ENCODE measurements around the gene TMA7B. TPM values are rescaled to one million over a fixed set of nuclear protein-coding genes. Genes with fewer than 3 reads are reported as not detected.
"Not testable (repeated sequence)": the region's sequence is repeated elsewhere in the genome, so short reads cannot be mapped to it uniquely, and the experiment has no call there.

TMA7B gene
- total and polyA plus RNA-seq, 2 experiments from 2014 or later: not detected

DNA sequence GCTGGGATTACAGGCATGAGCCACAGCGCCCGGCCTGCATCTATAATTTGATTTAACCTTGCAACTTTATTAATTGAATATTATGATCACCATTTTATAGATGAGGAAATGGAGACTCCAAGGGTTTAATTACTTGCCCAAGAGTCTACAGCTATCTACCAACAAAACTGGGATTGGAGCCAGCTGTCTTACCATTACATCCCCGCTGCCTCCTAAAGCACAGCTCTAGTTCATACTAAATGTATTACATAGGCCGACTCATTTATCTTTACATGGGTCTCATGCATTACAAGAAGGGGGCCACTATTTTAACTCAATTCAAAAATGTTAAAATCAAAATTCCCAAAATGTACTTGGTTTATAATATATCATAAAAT lies 14.1 kb upstream of the TMA7B start:
- Histone ChIP-seq H3K9me2 (ENCODE audit: insufficient read depth) (no peaks in the 10 kb centered on the region), H3K27ac (no peak overlapping the region), H3K4me1 (ENCODE audit: insufficient read depth) (no peaks in the 10 kb centered on the region), H3K9ac (no peak overlapping the region), H2AFZ (no peak overlapping the region), H3K9me3 (ENCODE audit: low read depth) (no peaks in the 10 kb centered on the region), H4K20me1 (ENCODE audit: insufficient read depth) (no peaks in the 10 kb centered on the region), H3K79me2 (ENCODE audit: insufficient read depth) (no peaks in the 10 kb centered on the region), H3K4me3 (no peak overlapping the region), H3K27me3 (replicated peaks; ENCODE audit: insufficient read depth) (peaks cover 35% of the 10 kb centered on the region), H3K4me2 (ENCODE audit: unreplicated experiment) (no peak overlapping the region), H3F3A (ENCODE audit: insufficient read depth) (no peaks in the 10 kb centered on the region), H3K36me3 (ENCODE audit: low read depth) (no peaks in the 10 kb centered on the region)
- DNase-seq: no peak
- WGBS, 2 experiments (ENCODE audit: low coverage in 1 of 2, low lambda C conversion rate in 2 of 2, missing lambda C conversion rate in 2 of 2): 68 to 81% methylated on average over 4 of the region's 4 CpGs
- TF ChIP-seq EZH2 (IDR thresholded peaks at IDR 0.05; ENCODE audit: insufficient read depth, poor library complexity, severe bottlenecking): no peak
- TF ChIP-seq EZH2phosphoT487 (IDR thresholded peaks at IDR 0.05; ENCODE audit: insufficient read depth, low read depth): no peak
- in situ Hi-C loops (cut with MboI): no loop called here

DNA sequence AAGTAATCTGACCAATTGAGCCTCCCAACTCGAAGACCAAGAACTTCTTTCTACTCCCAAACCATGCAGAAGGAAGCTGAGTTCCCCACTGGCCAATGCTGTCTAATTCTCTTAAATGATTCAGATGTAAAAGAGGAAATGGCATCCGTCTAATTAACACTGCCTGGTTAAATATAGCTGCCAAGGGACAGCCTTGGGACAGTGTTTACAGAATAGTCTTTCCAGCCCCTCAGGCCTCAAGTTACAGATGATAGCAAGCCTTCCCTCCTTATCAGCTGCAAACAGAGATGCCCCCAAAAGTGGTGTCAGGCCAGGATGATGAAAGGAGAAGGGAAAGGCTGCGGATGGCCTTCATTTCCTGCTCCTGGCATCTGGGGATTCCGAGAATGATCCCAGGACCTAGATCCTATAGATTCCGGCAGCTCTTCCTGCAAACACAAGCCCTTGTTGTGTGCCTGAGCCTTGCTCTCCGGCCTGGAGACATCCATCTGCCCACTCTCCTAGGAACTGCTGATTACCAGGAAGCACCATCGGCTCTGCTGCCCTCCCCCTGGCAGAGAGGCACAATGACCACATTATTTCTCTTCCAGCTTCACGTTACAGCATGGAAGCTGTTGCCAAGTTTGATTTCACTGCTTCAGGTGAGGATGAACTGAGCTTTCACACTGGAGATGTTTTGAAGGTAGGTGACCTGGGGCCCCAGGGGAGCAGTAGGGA lies 13.5 kb upstream of the TMA7B start:
- Histone ChIP-seq H3K27me3 (replicated peaks; ENCODE audit: insufficient read depth) (peaks cover 39% of the 10 kb centered on the region), H3K9ac (no peak overlapping the region), H3F3A (ENCODE audit: insufficient read depth) (no peaks in the 10 kb centered on the region), H3K4me1 (ENCODE audit: insufficient read depth) (no peaks in the 10 kb centered on the region), H4K20me1 (ENCODE audit: insufficient read depth) (no peaks in the 10 kb centered on the region), H3K4me2 (ENCODE audit: unreplicated experiment) (no peak overlapping the region), H2AFZ (no peak overlapping the region), H3K79me2 (ENCODE audit: insufficient read depth) (no peaks in the 10 kb centered on the region), H3K4me3 (no peak overlapping the region), H3K27ac (no peak overlapping the region), H3K36me3 (ENCODE audit: low read depth) (no peaks in the 10 kb centered on the region), H3K9me2 (ENCODE audit: insufficient read depth) (no peaks in the 10 kb centered on the region), H3K9me3 (ENCODE audit: low read depth) (no peaks in the 10 kb centered on the region)
- DNase-seq: no peak
- in situ Hi-C loops (cut with MboI): no loop called here
- 39% methylated on average over 8 of the region's 8 CpGs for WGBS, 2 experiments (ENCODE audit: low coverage in 1 of 2, low lambda C conversion rate in 2 of 2, missing lambda C conversion rate in 2 of 2)
- TF ChIP-seq EZH2phosphoT487 (IDR thresholded peaks at IDR 0.05; ENCODE audit: insufficient read depth, low read depth): no peak
- TF ChIP-seq EZH2 (IDR thresholded peaks at IDR 0.05; ENCODE audit: insufficient read depth, poor library complexity, severe bottlenecking): no peak

DNA sequence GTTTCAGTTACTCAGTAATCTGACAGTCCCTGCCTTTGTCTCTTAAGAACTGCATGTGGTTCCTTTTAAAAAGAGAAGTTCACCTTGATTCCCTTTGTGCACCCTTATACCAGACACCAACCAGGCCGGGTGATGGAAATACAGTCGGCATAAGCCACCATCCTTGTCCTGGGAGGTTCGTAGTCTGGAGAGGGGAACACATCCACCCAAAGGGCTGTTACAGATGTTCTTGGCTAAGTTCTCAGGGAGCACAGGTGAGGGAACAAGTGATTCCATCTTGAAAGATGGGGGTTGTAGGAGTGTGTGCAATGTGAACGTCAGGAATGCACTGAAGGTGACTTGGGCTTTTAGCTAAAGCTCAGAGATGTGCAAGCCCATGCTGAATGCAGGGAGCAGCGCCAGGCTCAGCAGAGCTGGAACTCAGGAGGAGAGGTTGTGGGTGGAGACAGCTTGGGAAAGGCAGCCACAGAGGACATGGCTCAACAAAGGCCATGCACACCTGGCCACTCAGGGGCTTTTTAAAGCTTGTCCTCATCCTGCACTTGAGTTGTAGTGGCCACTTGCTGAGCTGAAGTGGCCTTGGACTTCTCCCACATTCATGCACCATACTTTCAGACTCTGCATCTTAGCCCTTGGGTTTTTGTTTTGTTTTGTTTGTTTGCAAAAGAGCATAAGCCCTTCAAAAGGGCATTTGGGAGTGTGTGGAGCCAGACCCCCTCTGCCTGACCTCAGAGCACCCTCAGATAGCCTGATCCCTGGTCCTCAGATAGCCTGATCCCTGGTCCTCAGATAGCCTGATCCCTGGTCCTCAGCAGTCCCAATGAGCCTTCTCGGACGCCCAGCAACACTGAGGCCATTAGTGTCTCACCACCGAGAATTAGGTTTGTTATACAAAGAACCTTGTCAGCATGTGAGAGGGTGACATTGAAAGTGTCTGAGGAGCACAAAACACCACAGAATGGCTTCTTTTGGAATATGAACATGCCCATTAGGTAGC lies 12.7 kb upstream of the TMA7B start:
- Histone ChIP-seq H3K27me3 (replicated peaks; ENCODE audit: insufficient read depth) (peaks cover 37% of the 10 kb centered on the region), H3K9me2 (ENCODE audit: insufficient read depth) (no peaks in the 10 kb centered on the region), H2AFZ (no peak overlapping the region), H3K79me2 (ENCODE audit: insufficient read depth) (no peaks in the 10 kb centered on the region), H3K9ac (no peak overlapping the region), H3F3A (ENCODE audit: insufficient read depth) (no peaks in the 10 kb centered on the region), H3K4me1 (ENCODE audit: insufficient read depth) (no peaks in the 10 kb centered on the region), H3K36me3 (ENCODE audit: low read depth) (no peaks in the 10 kb centered on the region), H3K9me3 (ENCODE audit: low read depth) (no peaks in the 10 kb centered on the region), H4K20me1 (ENCODE audit: insufficient read depth) (no peaks in the 10 kb centered on the region), H3K4me3 (no peak overlapping the region), H3K27ac (no peak overlapping the region), H3K4me2 (ENCODE audit: unreplicated experiment) (no peak overlapping the region)
- 49 to 60% methylated on average over 8 of the region's 8 CpGs for WGBS, 2 experiments (ENCODE audit: low coverage in 1 of 2, low lambda C conversion rate in 2 of 2, missing lambda C conversion rate in 2 of 2)
- in situ Hi-C loops (cut with MboI): no loop called here
- TF ChIP-seq EZH2phosphoT487 (IDR thresholded peaks at IDR 0.05; ENCODE audit: insufficient read depth, low read depth) (no peak), EZH2 (IDR thresholded peaks at IDR 0.05; ENCODE audit: insufficient read depth, poor library complexity, severe bottlenecking) (no peak)
- no peak for DNase-seq

DNA sequence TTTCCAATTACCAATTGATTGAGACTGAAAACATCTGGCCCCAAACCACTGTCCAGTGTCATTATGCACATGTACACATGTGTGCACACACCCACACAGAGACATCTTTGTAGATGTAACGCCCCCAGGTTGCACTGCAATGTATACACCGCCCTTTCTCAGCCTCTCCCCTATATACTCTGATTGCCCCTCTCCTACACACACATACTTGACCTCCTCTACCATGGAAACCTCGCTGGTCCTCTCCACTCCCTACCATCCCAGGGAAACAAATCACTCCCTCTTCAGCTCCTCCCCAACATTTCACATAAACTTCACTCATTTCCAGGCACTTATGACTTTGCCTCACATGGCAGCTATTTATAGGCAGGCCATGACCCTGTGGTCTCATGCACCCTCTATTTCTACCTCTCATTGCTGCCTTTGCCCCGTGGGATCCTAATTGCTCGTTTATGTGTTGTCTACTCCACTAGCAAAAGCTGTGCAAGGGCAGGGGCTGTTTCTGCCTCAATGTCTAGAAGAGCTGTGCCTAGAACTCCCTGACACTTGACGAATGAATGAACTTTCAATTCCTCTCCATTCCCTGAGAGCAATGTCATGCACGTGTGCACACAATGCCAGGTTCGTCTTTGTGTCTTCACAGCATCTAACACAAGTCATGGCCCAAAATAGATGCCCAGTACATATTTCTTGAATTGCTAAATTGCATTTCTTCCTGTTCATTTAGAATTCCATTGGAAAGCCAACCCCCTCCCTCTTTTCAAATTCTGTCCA lies 10.0 kb upstream of the TMA7B start:
- Histone ChIP-seq H3K79me2 (ENCODE audit: insufficient read depth) (no peaks in the 10 kb centered on the region), H3F3A (ENCODE audit: insufficient read depth) (no peaks in the 10 kb centered on the region), H3K4me3 (no peak overlapping the region), H3K4me2 (ENCODE audit: unreplicated experiment) (no peak overlapping the region), H4K20me1 (ENCODE audit: insufficient read depth) (no peaks in the 10 kb centered on the region), H3K9me3 (ENCODE audit: low read depth) (no peaks in the 10 kb centered on the region), H3K4me1 (ENCODE audit: insufficient read depth) (no peaks in the 10 kb centered on the region), H3K9me2 (ENCODE audit: insufficient read depth) (no peaks in the 10 kb centered on the region), H3K27me3 (replicated peaks; ENCODE audit: insufficient read depth) (peaks cover 30% of the 10 kb centered on the region), H2AFZ (no peak overlapping the region), H3K27ac (no peak overlapping the region), H3K9ac (no peak overlapping the region), H3K36me3 (ENCODE audit: low read depth) (no peaks in the 10 kb centered on the region)
- in situ Hi-C loops (cut with MboI): no loop called here
- WGBS, 2 experiments (ENCODE audit: low coverage in 1 of 2, low lambda C conversion rate in 2 of 2, missing lambda C conversion rate in 2 of 2): 51% methylated on average over 8 of the region's 8 CpGs
- DNase-seq: no peak
- no peak for TF ChIP-seq EZH2phosphoT487 (IDR thresholded peaks at IDR 0.05; ENCODE audit: insufficient read depth, low read depth)
- no peak for TF ChIP-seq EZH2 (IDR thresholded peaks at IDR 0.05; ENCODE audit: insufficient read depth, poor library complexity, severe bottlenecking)

DNA sequence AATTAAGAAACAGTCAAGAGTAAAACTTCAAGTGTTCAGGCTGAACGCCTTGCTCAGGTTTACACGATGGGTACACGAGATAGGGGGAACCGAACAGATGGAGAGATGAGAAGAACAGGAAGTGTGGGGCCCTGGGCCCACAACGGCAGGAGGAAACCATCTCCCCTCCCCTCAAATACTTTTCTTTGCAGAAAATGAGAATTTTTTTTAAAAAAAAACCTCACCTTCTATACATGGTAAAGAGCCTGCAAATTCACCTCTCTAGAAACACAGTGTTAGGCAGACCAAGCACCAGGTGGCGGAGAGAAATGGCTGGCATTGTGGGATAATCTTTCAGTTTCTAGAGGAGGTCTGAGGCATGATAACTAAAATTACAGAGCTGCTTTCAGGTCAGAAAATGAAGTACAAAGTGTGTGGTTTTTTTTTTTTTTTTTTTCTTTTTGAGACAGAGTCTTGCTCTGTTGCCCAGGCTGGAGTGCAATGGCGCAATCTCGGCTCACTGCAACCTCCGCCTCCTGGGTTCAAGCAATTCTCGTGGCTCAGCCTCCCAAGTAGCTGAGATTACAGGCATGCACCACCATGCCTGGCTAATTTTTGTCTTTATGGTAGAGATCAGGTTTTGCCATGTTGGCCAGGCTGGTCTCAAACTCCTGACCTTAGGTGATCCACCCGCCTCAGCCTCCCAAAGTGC lies 8.4 kb upstream of the TMA7B start:
- H3F3A ChIP-seq (ENCODE audit: insufficient read depth); H3K4me3 ChIP-seq; H4K20me1 ChIP-seq (ENCODE audit: insufficient read depth); H3K9me3 ChIP-seq (ENCODE audit: low read depth); DNase-seq; H3K36me3 ChIP-seq (ENCODE audit: low read depth); H3K9ac ChIP-seq; H2AFZ ChIP-seq; H3K4me1 ChIP-seq (ENCODE audit: insufficient read depth); H3K9me2 ChIP-seq (ENCODE audit: insufficient read depth); H3K79me2 ChIP-seq (ENCODE audit: insufficient read depth); in situ Hi-C loops (cut with MboI); H3K27ac ChIP-seq; H3K4me2 ChIP-seq (ENCODE audit: unreplicated experiment): not testable (repeated sequence)
- peaks cover 24% of the 10 kb centered on the region; the same call in 1 of the 2 replicates for H3K27me3 ChIP-seq (replicated peaks; ENCODE audit: insufficient read depth)
- WGBS, 2 experiments (ENCODE audit: low coverage in 1 of 2, low lambda C conversion rate in 2 of 2, missing lambda C conversion rate in 2 of 2): 63 to 66% methylated on average over 11 of the region's 11 CpGs
